DND-41 (cell line): ENCODE data around the gene TMOD4.

Source experiments
- ATAC-seq: fragments of 200-7000 bp; cut with Tn5 transposase; 3 replicates; pipeline ENCODE4 v1.9.1; 2021; ENCODE audit warnings: low read depth; ENCODE audit not compliant: insufficient read depth
- DNase-seq: peaks from one replicate; pipeline ENCODE4 v3.0.0-alpha.2; 2020
- H2AFZ ChIP-seq: 2 replicates; pipeline ENCODE4 v1.6.0; 2012; ENCODE audit warnings: low read depth, low read length
- H3K27ac ChIP-seq: 2 replicates; pipeline ENCODE4 v1.5.1; 2012; ENCODE audit warnings: low read length, inconsistent platforms
- H3K27me3 ChIP-seq: fragments of 200-600 bp; sonication (generic); 2 replicates; pipeline ENCODE4 v1.6.0; 2012; ENCODE audit warnings: low read length, mild to moderate bottlenecking, inconsistent platforms; ENCODE audit not compliant: insufficient read depth, poor library complexity
- H3K36me3 ChIP-seq: 2 replicates; pipeline ENCODE4 v1.5.1; 2012; ENCODE audit warnings: low read length, inconsistent platforms; ENCODE audit not compliant: insufficient read depth
- H3K4me1 ChIP-seq: 2 replicates; pipeline ENCODE4 v1.5.1; 2012; ENCODE audit warnings: mild to moderate bottlenecking, low read length; ENCODE audit not compliant: insufficient read depth
- H3K4me2 ChIP-seq: 2 replicates; pipeline ENCODE4 v1.6.0; 2012; ENCODE audit warnings: mild to moderate bottlenecking, moderate library complexity, low read length, inconsistent platforms; ENCODE audit not compliant: insufficient read depth
- H3K4me3 ChIP-seq, 2 experiments: fragments of 200-600 bp in 1 of 2; shearing (Covaris generic) in 1 of 2; 2 replicates each; pipeline ENCODE4 v1.5.1; 2012 to 2016; ENCODE audit warnings: inconsistent platforms in 2 of 2, low read length in 2 of 2, mild to moderate bottlenecking in 2 of 2, low read depth in 1 of 2, moderate library complexity in 1 of 2
- H3K79me2 ChIP-seq: 2 replicates; pipeline ENCODE4 v1.6.0; 2012; ENCODE audit warnings: low read length, inconsistent platforms; ENCODE audit not compliant: insufficient read depth
- H3K9ac ChIP-seq: 2 replicates; pipeline ENCODE4 v1.6.0; 2012; ENCODE audit warnings: low read depth, mild to moderate bottlenecking, inconsistent platforms, low read length, moderate library complexity
- H3K9me3 ChIP-seq: 2 replicates; pipeline ENCODE4 v1.5.1; 2012; ENCODE audit warnings: low read length, moderate library complexity, mild to moderate bottlenecking, inconsistent platforms; ENCODE audit not compliant: insufficient read depth, severe bottlenecking
- H4K20me1 ChIP-seq: 2 replicates; pipeline ENCODE4 v1.6.0; 2012; ENCODE audit warnings: low read length; ENCODE audit not compliant: insufficient read depth
- CTCF ChIP-seq: IDR thresholded peaks from 2 replicates; pipeline ENCODE4 v1.5.1; 2012; ENCODE audit warnings: borderline replicate concordance, low read length, moderate library complexity, mild to moderate bottlenecking; ENCODE audit not compliant: poor library complexity, severe bottlenecking; ENCODE audit errors: extremely low read depth
- EZH2 ChIP-seq: IDR thresholded peaks from 3 replicates; pipeline ENCODE4 v1.6.1; 2012; ENCODE audit warnings: borderline replicate concordance, low read depth, mild to moderate bottlenecking, moderate library complexity, low read length, inconsistent platforms; ENCODE audit not compliant: severe bottlenecking

The TMOD4 gene

GRCh38 chr1:151143057-151143435 is 32.7 kb downstream of the TMOD4 start:
- no peak for TF ChIP-seq CTCF
- TF ChIP-seq EZH2, result no peak
- no peaks in the 10 kb centered on the region for H3K27me3 ChIP-seq
- H3K4me3 ChIP-seq, result no peak overlapping the region
- no peak overlapping the region for H3K4me2 ChIP-seq
- H3K9ac ChIP-seq, result no peak overlapping the region
- no peak for DNase-seq
- H3K27ac ChIP-seq, result no peak overlapping the region
- no peaks in the 10 kb centered on the region for H3K36me3 ChIP-seq
- H2AFZ ChIP-seq, result no peak overlapping the region
- peaks cover 20% of the 10 kb centered on the region for H3K4me1 ChIP-seq
- no peaks in the 10 kb centered on the region; the same call in 1 of the 2 replicates for H3K79me2 ChIP-seq
- no peaks in the 10 kb centered on the region for H4K20me1 ChIP-seq
- ATAC-seq, result no peak
- no peaks in the 10 kb centered on the region for H3K9me3 ChIP-seq

GRCh38 chr1:151142411-151143056 is 33.2 kb downstream of the TMOD4 start:
- ATAC-seq (no peak), DNase-seq (no peak)
- Histone ChIP-seq H2AFZ (no peak overlapping the region), H4K20me1 (no peaks in the 10 kb centered on the region), H3K36me3 (no peaks in the 10 kb centered on the region), H3K9me3 (no peaks in the 10 kb centered on the region), H3K9ac (no peak overlapping the region), H3K27me3 (no peaks in the 10 kb centered on the region), H3K4me2 (no peak overlapping the region), H3K79me2 (no peaks in the 10 kb centered on the region; the same call in 1 of the 2 replicates), H3K27ac (no peak overlapping the region), H3K4me3 (no peak overlapping the region), H3K4me1 (peaks cover 17% of the 10 kb centered on the region)
- TF ChIP-seq EZH2, result no peak
- no peak for TF ChIP-seq CTCF

GRCh38 chr1:151137789-151138188 is 38.0 kb downstream of the TMOD4 start:
- no peaks in the 10 kb centered on the region for H3K27me3 ChIP-seq
- ATAC-seq, result no peak
- no peak overlapping the region for H3K27ac ChIP-seq
- no peaks in the 10 kb centered on the region for H3K79me2 ChIP-seq
- H2AFZ ChIP-seq, result no peak overlapping the region
- TF ChIP-seq CTCF (no peak), EZH2 (no peak)
- no peaks in the 10 kb centered on the region for H3K9me3 ChIP-seq
- H3K9ac ChIP-seq, result no peak overlapping the region
- H3K4me3 ChIP-seq, result no peak overlapping the region
- H4K20me1 ChIP-seq, result no peaks in the 10 kb centered on the region
- H3K4me1 ChIP-seq, result no peaks in the 10 kb centered on the region
- no peaks in the 10 kb centered on the region for H3K36me3 ChIP-seq
- no peak for DNase-seq
- H3K4me2 ChIP-seq, result no peak overlapping the region
